ENCODE measurements around the gene SLC17A4. TPM values are rescaled to one million over a fixed set of nuclear protein-coding genes. Genes with fewer than 3 reads are reported as not detected.

SLC17A4 gene
- total and polyA plus RNA-seq, 2 experiments from 2014 or later, result not detected

DNA sequence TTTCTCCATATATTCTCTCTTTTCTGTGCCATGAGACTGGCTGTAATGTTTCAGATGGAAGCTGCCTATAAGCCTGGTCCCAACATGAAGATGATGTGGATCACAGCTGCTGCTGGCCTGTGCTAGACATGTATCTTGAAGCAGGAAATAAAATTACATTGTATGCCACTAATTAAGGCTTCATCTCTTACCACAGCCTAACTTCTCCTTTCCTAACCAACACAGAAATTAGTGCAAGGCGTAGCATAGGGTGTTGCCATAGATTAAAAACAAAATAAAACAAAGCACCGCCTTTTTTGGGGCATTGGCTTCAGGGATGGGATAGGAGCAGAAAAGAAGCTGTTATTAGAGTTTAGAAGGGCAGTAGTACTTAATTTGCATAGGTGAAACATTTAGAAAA, 4.7 kb upstream of the SLC17A4 start (continued):
- TF ChIP-seq, protein P1, sequence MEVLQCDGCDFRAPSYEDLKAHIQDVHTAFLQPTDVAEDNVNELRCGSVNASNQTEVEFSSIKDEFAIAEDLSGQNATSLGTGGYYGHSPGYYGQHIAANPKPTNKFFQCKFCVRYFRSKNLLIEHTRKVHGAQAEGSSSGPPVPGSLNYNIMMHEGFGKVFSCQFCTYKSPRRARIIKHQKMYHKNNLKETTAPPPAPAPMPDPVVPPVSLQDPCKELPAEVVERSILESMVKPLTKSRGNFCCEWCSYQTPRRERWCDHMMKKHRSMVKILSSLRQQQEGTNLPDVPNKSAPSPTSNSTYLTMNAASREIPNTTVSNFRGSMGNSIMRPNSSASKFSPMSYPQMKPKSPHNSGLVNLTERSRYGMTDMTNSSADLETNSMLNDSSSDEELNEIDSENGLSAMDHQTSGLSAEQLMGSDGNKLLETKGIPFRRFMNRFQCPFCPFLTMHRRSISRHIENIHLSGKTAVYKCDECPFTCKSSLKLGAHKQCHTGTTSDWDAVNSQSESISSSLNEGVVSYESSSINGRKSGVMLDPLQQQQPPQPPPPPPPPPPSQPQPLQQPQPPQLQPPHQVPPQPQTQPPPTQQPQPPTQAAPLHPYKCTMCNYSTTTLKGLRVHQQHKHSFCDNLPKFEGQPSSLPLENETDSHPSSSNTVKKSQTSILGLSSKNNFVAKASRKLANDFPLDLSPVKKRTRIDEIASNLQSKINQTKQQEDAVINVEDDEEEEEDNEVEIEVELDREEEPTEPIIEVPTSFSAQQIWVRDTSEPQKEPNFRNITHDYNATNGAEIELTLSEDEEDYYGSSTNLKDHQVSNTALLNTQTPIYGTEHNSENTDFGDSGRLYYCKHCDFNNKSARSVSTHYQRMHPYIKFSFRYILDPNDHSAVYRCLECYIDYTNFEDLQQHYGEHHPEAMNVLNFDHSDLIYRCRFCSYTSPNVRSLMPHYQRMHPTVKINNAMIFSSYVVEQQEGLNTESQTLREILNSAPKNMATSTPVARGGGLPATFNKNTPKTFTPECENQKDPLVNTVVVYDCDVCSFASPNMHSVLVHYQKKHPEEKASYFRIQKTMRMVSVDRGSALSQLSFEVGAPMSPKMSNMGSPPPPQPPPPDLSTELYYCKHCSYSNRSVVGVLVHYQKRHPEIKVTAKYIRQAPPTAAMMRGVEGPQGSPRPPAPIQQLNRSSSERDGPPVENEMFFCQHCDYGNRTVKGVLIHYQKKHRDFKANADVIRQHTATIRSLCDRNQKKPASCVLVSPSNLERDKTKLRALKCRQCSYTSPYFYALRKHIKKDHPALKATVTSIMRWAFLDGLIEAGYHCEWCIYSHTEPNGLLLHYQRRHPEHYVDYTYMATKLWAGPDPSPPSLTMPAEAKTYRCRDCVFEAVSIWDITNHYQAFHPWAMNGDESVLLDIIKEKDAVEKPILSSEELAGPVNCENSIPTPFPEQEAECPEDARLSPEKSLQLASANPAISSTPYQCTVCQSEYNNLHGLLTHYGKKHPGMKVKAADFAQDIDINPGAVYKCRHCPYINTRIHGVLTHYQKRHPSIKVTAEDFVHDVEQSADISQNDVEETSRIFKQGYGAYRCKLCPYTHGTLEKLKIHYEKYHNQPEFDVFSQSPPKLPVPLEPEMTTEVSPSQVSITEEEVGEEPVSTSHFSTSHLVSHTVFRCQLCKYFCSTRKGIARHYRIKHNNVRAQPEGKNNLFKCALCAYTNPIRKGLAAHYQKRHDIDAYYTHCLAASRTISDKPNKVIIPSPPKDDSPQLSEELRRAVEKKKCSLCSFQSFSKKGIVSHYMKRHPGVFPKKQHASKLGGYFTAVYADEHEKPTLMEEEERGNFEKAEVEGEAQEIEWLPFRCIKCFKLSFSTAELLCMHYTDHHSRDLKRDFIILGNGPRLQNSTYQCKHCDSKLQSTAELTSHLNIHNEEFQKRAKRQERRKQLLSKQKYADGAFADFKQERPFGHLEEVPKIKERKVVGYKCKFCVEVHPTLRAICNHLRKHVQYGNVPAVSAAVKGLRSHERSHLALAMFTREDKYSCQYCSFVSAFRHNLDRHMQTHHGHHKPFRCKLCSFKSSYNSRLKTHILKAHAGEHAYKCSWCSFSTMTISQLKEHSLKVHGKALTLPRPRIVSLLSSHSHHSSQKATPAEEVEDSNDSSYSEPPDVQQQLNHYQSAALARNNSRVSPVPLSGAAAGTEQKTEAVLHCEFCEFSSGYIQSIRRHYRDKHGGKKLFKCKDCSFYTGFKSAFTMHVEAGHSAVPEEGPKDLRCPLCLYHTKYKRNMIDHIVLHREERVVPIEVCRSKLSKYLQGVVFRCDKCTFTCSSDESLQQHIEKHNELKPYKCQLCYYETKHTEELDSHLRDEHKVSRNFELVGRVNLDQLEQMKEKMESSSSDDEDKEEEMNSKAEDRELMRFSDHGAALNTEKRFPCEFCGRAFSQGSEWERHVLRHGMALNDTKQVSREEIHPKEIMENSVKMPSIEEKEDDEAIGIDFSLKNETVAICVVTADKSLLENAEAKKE (CRISPR knock-in tag; IDR thresholded peaks at IDR 0.05), result no peak
- TF ChIP-seq, protein P2, sequence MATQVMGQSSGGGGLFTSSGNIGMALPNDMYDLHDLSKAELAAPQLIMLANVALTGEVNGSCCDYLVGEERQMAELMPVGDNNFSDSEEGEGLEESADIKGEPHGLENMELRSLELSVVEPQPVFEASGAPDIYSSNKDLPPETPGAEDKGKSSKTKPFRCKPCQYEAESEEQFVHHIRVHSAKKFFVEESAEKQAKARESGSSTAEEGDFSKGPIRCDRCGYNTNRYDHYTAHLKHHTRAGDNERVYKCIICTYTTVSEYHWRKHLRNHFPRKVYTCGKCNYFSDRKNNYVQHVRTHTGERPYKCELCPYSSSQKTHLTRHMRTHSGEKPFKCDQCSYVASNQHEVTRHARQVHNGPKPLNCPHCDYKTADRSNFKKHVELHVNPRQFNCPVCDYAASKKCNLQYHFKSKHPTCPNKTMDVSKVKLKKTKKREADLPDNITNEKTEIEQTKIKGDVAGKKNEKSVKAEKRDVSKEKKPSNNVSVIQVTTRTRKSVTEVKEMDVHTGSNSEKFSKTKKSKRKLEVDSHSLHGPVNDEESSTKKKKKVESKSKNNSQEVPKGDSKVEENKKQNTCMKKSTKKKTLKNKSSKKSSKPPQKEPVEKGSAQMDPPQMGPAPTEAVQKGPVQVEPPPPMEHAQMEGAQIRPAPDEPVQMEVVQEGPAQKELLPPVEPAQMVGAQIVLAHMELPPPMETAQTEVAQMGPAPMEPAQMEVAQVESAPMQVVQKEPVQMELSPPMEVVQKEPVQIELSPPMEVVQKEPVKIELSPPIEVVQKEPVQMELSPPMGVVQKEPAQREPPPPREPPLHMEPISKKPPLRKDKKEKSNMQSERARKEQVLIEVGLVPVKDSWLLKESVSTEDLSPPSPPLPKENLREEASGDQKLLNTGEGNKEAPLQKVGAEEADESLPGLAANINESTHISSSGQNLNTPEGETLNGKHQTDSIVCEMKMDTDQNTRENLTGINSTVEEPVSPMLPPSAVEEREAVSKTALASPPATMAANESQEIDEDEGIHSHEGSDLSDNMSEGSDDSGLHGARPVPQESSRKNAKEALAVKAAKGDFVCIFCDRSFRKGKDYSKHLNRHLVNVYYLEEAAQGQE (IDR thresholded peaks at IDR 0.05; ENCODE audit: unreplicated experiment), result no peak
- TF ChIP-seq EZH2 (IDR thresholded peaks at IDR 0.05; ENCODE audit: low read depth, unreplicated experiment), result no peak

DNA sequence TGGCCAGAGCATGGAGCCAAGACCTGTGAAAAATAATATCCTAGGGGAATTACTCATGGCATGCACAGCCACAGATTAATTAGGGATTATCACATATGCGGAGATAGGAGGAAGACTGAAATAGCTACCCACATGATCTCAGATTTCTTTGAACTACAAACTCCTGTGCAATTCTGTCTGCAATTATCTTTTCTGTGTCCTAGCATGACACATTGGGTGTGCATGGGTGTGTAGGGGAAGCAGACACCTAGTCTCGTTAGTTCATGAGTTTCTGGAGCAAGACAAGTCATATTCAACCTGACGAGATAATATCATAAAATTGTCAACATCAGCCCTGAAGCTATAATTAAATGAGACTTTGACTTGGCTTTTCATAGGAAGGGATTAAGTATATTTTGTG, 3.6 kb upstream of the SLC17A4 start:
- H3K9me3 Mint-ChIP-seq, result no peaks in the 10 kb centered on the region
- H3K36me3 Mint-ChIP-seq (ENCODE audit: low read depth), result no peaks in the 10 kb centered on the region
- no peaks in the 10 kb centered on the region for H3K4me1 Mint-ChIP-seq

More for the DNA sequence above, 3.6 kb upstream of the SLC17A4 start:
- H2AFZ ChIP-seq, result no peak overlapping the region
- H3K36me3 ChIP-seq (ENCODE audit: insufficient read depth), result no peaks in the 10 kb centered on the region
- Mint-ChIP-seq H3K27me3 (ENCODE audit: insufficient read depth, low read depth, poor library complexity) (peaks cover under 1% of the 10 kb centered on the region), H3K27ac (no peak overlapping the region), H3K4me3 (no peak overlapping the region)
- H3K27ac ChIP-seq (ENCODE audit: low read depth), result no peak overlapping the region
- H3K79me2 ChIP-seq (replicated peaks; ENCODE audit: insufficient read depth), result no peaks in the 10 kb centered on the region
- ATAC-seq (no peak), DNase-seq (ENCODE audit: low spot score) (no peak)
- no peaks in the 10 kb centered on the region for H4K20me1 ChIP-seq (replicated peaks; ENCODE audit: insufficient read depth)
- H3K4me2 ChIP-seq, result no peak overlapping the region
- H3K27me3 ChIP-seq (ENCODE audit: insufficient read depth), result no peaks in the 10 kb centered on the region
- peaks cover 7% of the 10 kb centered on the region; the same call in 1 of the 2 replicates for H3K9me2 ChIP-seq (ENCODE audit: insufficient read depth)
- H3K4me3 ChIP-seq, result no peak overlapping the region
- TF ChIP-seq ZNF331 (CRISPR knock-in tag; IDR thresholded peaks at IDR 0.05; ENCODE audit: low read depth) (no peak), JUNB (IDR thresholded peaks at IDR 0.05; ENCODE audit: unreplicated experiment) (no peak)
- TF ChIP-seq, protein P3, sequence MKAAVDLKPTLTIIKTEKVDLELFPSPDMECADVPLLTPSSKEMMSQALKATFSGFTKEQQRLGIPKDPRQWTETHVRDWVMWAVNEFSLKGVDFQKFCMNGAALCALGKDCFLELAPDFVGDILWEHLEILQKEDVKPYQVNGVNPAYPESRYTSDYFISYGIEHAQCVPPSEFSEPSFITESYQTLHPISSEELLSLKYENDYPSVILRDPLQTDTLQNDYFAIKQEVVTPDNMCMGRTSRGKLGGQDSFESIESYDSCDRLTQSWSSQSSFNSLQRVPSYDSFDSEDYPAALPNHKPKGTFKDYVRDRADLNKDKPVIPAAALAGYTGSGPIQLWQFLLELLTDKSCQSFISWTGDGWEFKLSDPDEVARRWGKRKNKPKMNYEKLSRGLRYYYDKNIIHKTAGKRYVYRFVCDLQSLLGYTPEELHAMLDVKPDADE (IDR thresholded peaks at IDR 0.05), result no peak
- TF ChIP-seq, protein P4, sequence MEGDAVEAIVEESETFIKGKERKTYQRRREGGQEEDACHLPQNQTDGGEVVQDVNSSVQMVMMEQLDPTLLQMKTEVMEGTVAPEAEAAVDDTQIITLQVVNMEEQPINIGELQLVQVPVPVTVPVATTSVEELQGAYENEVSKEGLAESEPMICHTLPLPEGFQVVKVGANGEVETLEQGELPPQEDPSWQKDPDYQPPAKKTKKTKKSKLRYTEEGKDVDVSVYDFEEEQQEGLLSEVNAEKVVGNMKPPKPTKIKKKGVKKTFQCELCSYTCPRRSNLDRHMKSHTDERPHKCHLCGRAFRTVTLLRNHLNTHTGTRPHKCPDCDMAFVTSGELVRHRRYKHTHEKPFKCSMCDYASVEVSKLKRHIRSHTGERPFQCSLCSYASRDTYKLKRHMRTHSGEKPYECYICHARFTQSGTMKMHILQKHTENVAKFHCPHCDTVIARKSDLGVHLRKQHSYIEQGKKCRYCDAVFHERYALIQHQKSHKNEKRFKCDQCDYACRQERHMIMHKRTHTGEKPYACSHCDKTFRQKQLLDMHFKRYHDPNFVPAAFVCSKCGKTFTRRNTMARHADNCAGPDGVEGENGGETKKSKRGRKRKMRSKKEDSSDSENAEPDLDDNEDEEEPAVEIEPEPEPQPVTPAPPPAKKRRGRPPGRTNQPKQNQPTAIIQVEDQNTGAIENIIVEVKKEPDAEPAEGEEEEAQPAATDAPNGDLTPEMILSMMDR (conservative IDR thresholded peaks at IDR 0.05; ENCODE audit: low read depth in 2 of 2), result no peak
- H3K4me1 ChIP-seq (ENCODE audit: insufficient read depth), result no peaks in the 10 kb centered on the region
- no peaks in the 10 kb centered on the region for H3F3A ChIP-seq (replicated peaks; ENCODE audit: low read depth)

Measured in GM23338 (cell line).